A673 (cell line): ENCODE measurements around the gene KANSL1. TPM values are rescaled to one million over a fixed set of nuclear protein-coding genes. Genes with fewer than 3 reads are reported as not detected.

Experiments
- BruUV-seq: library from RNA; stranded (reverse); fragments of 400-500 nt; replicated peaks from 2 replicates; lab custom pipeline; 2021; lab: Mats Ljungman, UMichigan
- CTCF ChIA-PET: fragments of 300-600 bp; sonication (Branson Sonifier 250); formaldehyde crosslinking; loops from one replicate; lab custom pipeline; 2022; ENCODE audit warnings: antibody characterized with exemption; lab: Charles Lee
- POLR2A ChIA-PET: fragments of 300-600 bp; sonication (Branson Sonifier 250); formaldehyde crosslinking; loops from one replicate; lab custom pipeline; 2022; ENCODE audit warnings: antibody characterized with exemption; ENCODE audit not compliant: low non-redundant PET; lab: Charles Lee
- DNase-seq: peaks from one replicate; pipeline ENCODE4 v3.0.0-alpha.2; 2015; ENCODE audit warnings: low spot score
- H3K27ac ChIP-seq: fragments of 200-600 bp; sonication (generic); 2 replicates; pipeline ENCODE4 v1.5.1; 2016; ENCODE audit warnings: mixed run types, low read depth, mild to moderate bottlenecking, mixed read lengths, antibody characterized with exemption, low read length; ENCODE audit not compliant: poor library complexity, severe bottlenecking
- H3K27me3 ChIP-seq: fragments of 200-600 bp; sonication (generic); replicated peaks from 2 replicates; pipeline ENCODE4 v1.6.1; 2017; ENCODE audit warnings: mixed run types, low read depth, mild to moderate bottlenecking, mixed read lengths, antibody characterized with exemption, low read length; ENCODE audit not compliant: insufficient read depth, poor library complexity
- H3K36me3 ChIP-seq: fragments of 200-600 bp; sonication (generic); 2 replicates; pipeline ENCODE4 v1.6.1; 2016; ENCODE audit warnings: mixed run types, mild to moderate bottlenecking, mixed read lengths, antibody characterized with exemption, low read length; ENCODE audit not compliant: insufficient read depth, poor library complexity, severe bottlenecking
- H3K4me1 ChIP-seq: fragments of 200-600 bp; sonication (generic); 2 replicates; pipeline ENCODE4 v1.6.1; 2017; ENCODE audit warnings: mixed run types, mild to moderate bottlenecking, mixed read lengths, antibody characterized with exemption, low read length; ENCODE audit not compliant: insufficient read depth, poor library complexity, severe bottlenecking
- H3K4me3 ChIP-seq: fragments of 200-600 bp; sonication (generic); 2 replicates; pipeline ENCODE4 v1.5.1; 2016; ENCODE audit warnings: low read depth, mixed run types, mild to moderate bottlenecking, mixed read lengths, low read length; ENCODE audit not compliant: poor library complexity, severe bottlenecking
- H3K9me3 ChIP-seq: fragments of 200-600 bp; sonication (generic); 2 replicates; pipeline ENCODE4 v1.6.1; 2016; ENCODE audit warnings: mixed run types, low read depth, mild to moderate bottlenecking, mixed read lengths, antibody characterized with exemption, low read length; ENCODE audit not compliant: poor library complexity, severe bottlenecking
- CTCF ChIP-seq: fragments of 300-800, 200-600 bp; sonication (generic); conservative IDR thresholded peaks from 2 replicates; pipeline ENCODE4 v1.5.1; 2017; ENCODE audit warnings: low read depth, mild to moderate bottlenecking, antibody characterized with exemption, low read length, moderate library complexity, mixed read lengths
- EZH2 ChIP-seq: fragments of 200-600 bp; sonication (generic); IDR thresholded peaks from 2 replicates; pipeline ENCODE4 v1.6.1; 2017; ENCODE audit warnings: borderline replicate concordance, low read depth, mild to moderate bottlenecking, mixed read lengths, antibody characterized with exemption, low read length; ENCODE audit not compliant: poor library complexity, severe bottlenecking
- intact Hi-C: fragments of 100-400 bp; cut with micrococcal nuclease; formaldehyde crosslinking; loops from one replicate; pipeline ENCODE4 v1.10.0; 2022; ENCODE audit not compliant: unreplicated experiment
- total RNA-seq: library from RNA; stranded (reverse); gene quantifications from 2 replicates; pipeline ENCODE4 v1.2.3, GENCODE V29; 2021

The KANSL1 gene
- total RNA-seq, 1 experiment from 2014 or later, result 64.9 TPM

GRCh38 chr17:45993962-45994627 is 199.1 kb downstream of the KANSL1 start:
- Histone ChIP-seq H3K9me3 (no peaks in the 10 kb centered on the region), H3K4me3 (no peak overlapping the region), H3K27me3 (no peaks in the 10 kb centered on the region), H3K27ac (no peak overlapping the region), H3K4me1 (no peaks in the 10 kb centered on the region), H3K36me3 (no peaks in the 10 kb centered on the region)
- BruUV-seq, result no TSS peak
- DNase-seq, result no peak
- POLR2A ChIA-PET, result no interaction called here
- TF ChIP-seq EZH2, result no peak
- TF ChIP-seq CTCF, result no peak
- intact Hi-C loops, result no loop called here
- CTCF ChIA-PET, result no interaction called here

GRCh38 chr17:45992904-45993303 is 200.3 kb downstream of the KANSL1 start:
- intact Hi-C loops, result no loop called here
- ChIA-PET CTCF (no interaction called here), POLR2A (interaction anchor here (0.6 kb wide), 1 partner anchor 10 kb away, joined by 8 read pairs; no protein-coding TSS in a partner anchor)
- no peaks in the 10 kb centered on the region for H3K4me1 ChIP-seq
- H3K27me3 ChIP-seq, result no peaks in the 10 kb centered on the region
- H3K9me3 ChIP-seq, result no peaks in the 10 kb centered on the region
- DNase-seq, result no peak
- no peaks in the 10 kb centered on the region for H3K36me3 ChIP-seq
- H3K27ac ChIP-seq, result no peak overlapping the region
- H3K4me3 ChIP-seq, result no peak overlapping the region
- no TSS peak for BruUV-seq
- no peak for TF ChIP-seq EZH2
- no peak for TF ChIP-seq CTCF

- no peak for TF ChIP-seq CTCF
- no peak for TF ChIP-seq EZH2
- H3K4me3 ChIP-seq, result no peak overlapping the region
- no peaks in the 10 kb centered on the region for H3K9me3 ChIP-seq
- H3K36me3 ChIP-seq, result no peaks in the 10 kb centered on the region
- intact Hi-C loops, result no loop called here
- POLR2A ChIA-PET, result interaction anchor here (0.6 kb wide), 1 partner anchor 9 kb away, joined by 8 read pairs; no protein-coding TSS in a partner anchor
- no peak overlapping the region for H3K27ac ChIP-seq
- no peak for DNase-seq
- no peaks in the 10 kb centered on the region for H3K27me3 ChIP-seq
- CTCF ChIA-PET, result no interaction called here
- no peaks in the 10 kb centered on the region for H3K4me1 ChIP-seq
- no TSS peak for BruUV-seq
These were observed 201.1 kb downstream of the KANSL1 start for GRCh38 chr17:45992175-45992574.
